Measurements from ENCODE around the gene SLC16A10. TPM values are rescaled to one million over a fixed set of nuclear protein-coding genes. Genes with fewer than 3 reads are reported as not detected.
"Not testable (repeated sequence)": the region's sequence is repeated elsewhere in the genome, so short reads cannot be mapped to it uniquely, and the experiment has no call there.

The SLC16A10 gene
- total RNA-seq, 1 donor from 2014 or later = 5.6 TPM

GRCh38 chr6:111201244-111201554, 113.9 kb downstream of the SLC16A10 start:
- no peak for TF ChIP-seq CTCF (conservative IDR thresholded peaks at IDR 0.05)
- H3K4me3 Mint-ChIP-seq = no peak overlapping the region
- H3K27me3 Mint-ChIP-seq (ENCODE audit: low read depth) = no peaks in the 10 kb centered on the region
- H3K9me3 Mint-ChIP-seq = no peaks in the 10 kb centered on the region
- no peak overlapping the region for H3K27ac Mint-ChIP-seq (ENCODE audit: unreplicated experiment)
- no peak for DNase-seq (ENCODE audit: low read depth, low spot score)
- H3K4me1 Mint-ChIP-seq = peaks cover 20% of the 10 kb centered on the region
- no peaks in the 10 kb centered on the region for H3K36me3 Mint-ChIP-seq (ENCODE audit: low read depth)

GRCh38 chr6:111201764-111202163, 114.5 kb downstream of the SLC16A10 start:
- H3K4me3 Mint-ChIP-seq = no peak overlapping the region
- no peak for DNase-seq (ENCODE audit: low read depth, low spot score)
- H3K36me3 Mint-ChIP-seq (ENCODE audit: low read depth) = no peaks in the 10 kb centered on the region
- H3K4me1 Mint-ChIP-seq = peaks cover 20% of the 10 kb centered on the region
- no peak overlapping the region for H3K27ac Mint-ChIP-seq (ENCODE audit: unreplicated experiment)
- H3K27me3 Mint-ChIP-seq (ENCODE audit: low read depth) = no peaks in the 10 kb centered on the region
- H3K9me3 Mint-ChIP-seq = no peaks in the 10 kb centered on the region
- TF ChIP-seq CTCF (conservative IDR thresholded peaks at IDR 0.05) = no peak

GRCh38 chr6:111203539-111203938, 116.2 kb downstream of the SLC16A10 start:
- not testable (repeated sequence) for H3K27me3 Mint-ChIP-seq (ENCODE audit: low read depth); H3K36me3 Mint-ChIP-seq (ENCODE audit: low read depth); H3K27ac Mint-ChIP-seq (ENCODE audit: unreplicated experiment); H3K4me3 Mint-ChIP-seq; H3K9me3 Mint-ChIP-seq; DNase-seq (ENCODE audit: low read depth, low spot score)
- peaks cover 20% of the 10 kb centered on the region for H3K4me1 Mint-ChIP-seq

- H3K4me3 Mint-ChIP-seq = no peak overlapping the region
- no peak for TF ChIP-seq CTCF (conservative IDR thresholded peaks at IDR 0.05)
- H3K27me3 Mint-ChIP-seq (ENCODE audit: low read depth) = no peaks in the 10 kb centered on the region
- peaks cover 20% of the 10 kb centered on the region for H3K4me1 Mint-ChIP-seq
- no peak for DNase-seq (ENCODE audit: low read depth, low spot score)
- H3K27ac Mint-ChIP-seq (ENCODE audit: unreplicated experiment) = no peak overlapping the region
- no peaks in the 10 kb centered on the region for H3K9me3 Mint-ChIP-seq
- H3K36me3 Mint-ChIP-seq (ENCODE audit: low read depth) = no peaks in the 10 kb centered on the region
These were observed 117.0 kb downstream of the SLC16A10 start for GRCh38 chr6:111204305-111204704.

GRCh38 chr6:111204881-111205280, 117.6 kb downstream of the SLC16A10 start:
- Mint-ChIP-seq H3K27ac (ENCODE audit: unreplicated experiment) (no peak overlapping the region), H3K4me3 (no peak overlapping the region), H3K9me3 (no peaks in the 10 kb centered on the region), H3K4me1 (peaks cover 16% of the 10 kb centered on the region), H3K36me3 (ENCODE audit: low read depth) (no peaks in the 10 kb centered on the region), H3K27me3 (ENCODE audit: low read depth) (no peaks in the 10 kb centered on the region)
- DNase-seq (ENCODE audit: low read depth, low spot score) = no peak
- no peak for TF ChIP-seq CTCF (conservative IDR thresholded peaks at IDR 0.05)

GRCh38 chr6:111205502-111205901, 118.2 kb downstream of the SLC16A10 start:
- Mint-ChIP-seq H3K4me1 (peaks cover 10% of the 10 kb centered on the region), H3K4me3 (no peak overlapping the region), H3K36me3 (ENCODE audit: low read depth) (no peaks in the 10 kb centered on the region), H3K9me3 (no peaks in the 10 kb centered on the region), H3K27ac (ENCODE audit: unreplicated experiment) (no peak overlapping the region), H3K27me3 (ENCODE audit: low read depth) (no peaks in the 10 kb centered on the region)
- no peak for DNase-seq (ENCODE audit: low read depth, low spot score)
- TF ChIP-seq CTCF (conservative IDR thresholded peaks at IDR 0.05) = no peak

All from neural crest cell (in vitro differentiated cells).